GM12878 (cell line): ENCODE measurements around the gene PRSS27. TPM values are rescaled to one million over a fixed set of nuclear protein-coding genes. Genes with fewer than 3 reads are reported as not detected.

ENCODE experiments used
- ATAC-seq: fragments of 200-7000 bp; cut with Tn5 transposase; 3 replicates; pipeline ENCODE4 v1.9.1; 2020; ENCODE audit warnings: mild to moderate bottlenecking, moderate library complexity
- BruUV-seq: library from RNA; stranded (reverse); fragments of 400-500 nt; replicated peaks from 2 replicates; lab custom pipeline; 2021; lab: Mats Ljungman, UMichigan
- CTCF ChIA-PET: fragments of 300-600 bp; sonication (Branson Sonifier 250); formaldehyde crosslinking; extraction: SDS; loops from one replicate; lab custom pipeline; 2021; ENCODE audit warnings: inconsistent platforms; lab: Yijun Ruan, JAX
- POLR2A ChIA-PET: fragments of 350-600 bp; formaldehyde crosslinking; extraction: SDS; loops from one replicate; lab custom pipeline; 2021; ENCODE audit warnings: inconsistent platforms; lab: Charles Lee
- RAD21 ChIA-PET: fragments of 300-600 bp; sonication (Branson Sonifier 250); formaldehyde crosslinking; loops from one replicate; lab custom pipeline; 2023; ENCODE audit warnings: antibody characterized with exemption; ENCODE audit not compliant: unreplicated experiment; lab: Charles Lee
- SMC1A ChIA-PET: fragments of 300-600 bp; sonication (Branson Sonifier 250); formaldehyde crosslinking; loops from one replicate; lab custom pipeline; 2023; ENCODE audit not compliant: unreplicated experiment, uncharacterized antibody; lab: Charles Lee
- DNase-seq: peaks from one replicate; pipeline ENCODE4 v3.0.0-alpha.2; 2011; ENCODE audit warnings: low read depth, low spot score
- FAIRE-seq: peaks from 3 replicates; lab custom pipeline; 2011; peaks lifted over from hg19 to GRCh38; lab: Jason Lieb, UNC
- H2AFZ ChIP-seq: 2 replicates; pipeline ENCODE4 v1.6.0; 2011; ENCODE audit warnings: low read depth, low read length, control low read depth; ENCODE audit not compliant: control insufficient read depth
- H3K27ac ChIP-seq: 2 replicates; pipeline ENCODE4 v1.5.1; 2011; ENCODE audit warnings: control low read depth; ENCODE audit not compliant: control insufficient read depth, insufficient read depth
- H3K27me3 ChIP-seq, 2 experiments: replicated peaks in 1 of 2; 2 replicates each; pipeline versions ENCODE4 v1.6.0 to v1.6.1; 2011; ENCODE audit warnings: low read length in 1 of 2; ENCODE audit not compliant: control insufficient read depth in 2 of 2, insufficient read depth in 2 of 2
- H3K36me3 ChIP-seq, 2 experiments: 2 replicates each; pipeline ENCODE4 v1.5.1; 2011; ENCODE audit warnings: low read length in 1 of 2; ENCODE audit not compliant: control insufficient read depth in 2 of 2, insufficient read depth in 2 of 2
- H3K4me1 ChIP-seq: 2 replicates; pipeline ENCODE4 v1.6.1; 2011; ENCODE audit warnings: mild to moderate bottlenecking, low read length, moderate library complexity, mixed read lengths; ENCODE audit not compliant: control insufficient read depth, insufficient read depth
- H3K4me2 ChIP-seq: 2 replicates; pipeline ENCODE4 v1.6.0; 2011; ENCODE audit warnings: control low read depth; ENCODE audit not compliant: control insufficient read depth, insufficient read depth
- H3K4me3 ChIP-seq: fragments of 200-600 bp; sonication (generic); 2 replicates; pipeline ENCODE4 v1.5.1; 2016
- H3K79me2 ChIP-seq: 2 replicates; pipeline ENCODE4 v1.6.0; 2011; ENCODE audit warnings: low read length; ENCODE audit not compliant: control insufficient read depth, insufficient read depth
- H3K9ac ChIP-seq: 2 replicates; pipeline ENCODE4 v1.8.0; 2011; ENCODE audit warnings: low read length, control low read depth, mixed read lengths; ENCODE audit not compliant: control insufficient read depth, insufficient read depth
- H3K9me3 ChIP-seq: replicated peaks from 3 replicates; pipeline ENCODE4 v1.5.1; 2011; ENCODE audit warnings: mild to moderate bottlenecking, low read length; ENCODE audit not compliant: control insufficient read depth, insufficient read depth
- H4K20me1 ChIP-seq: 2 replicates; pipeline ENCODE4 v1.6.0; 2011; ENCODE audit not compliant: control insufficient read depth, insufficient read depth
- IKZF1 ChIP-seq: fragments of 450-650 bp; conservative IDR thresholded peaks from 2 replicates; pipeline ENCODE4 v1.6.1; 2017; ENCODE audit warnings: antibody characterized with exemption, mild to moderate bottlenecking
- NKRF ChIP-seq: fragments of 450-650 bp; conservative IDR thresholded peaks from 2 replicates; pipeline ENCODE4 v1.6.1; 2017; ENCODE audit warnings: mild to moderate bottlenecking, moderate library complexity
- RAD21 ChIP-seq: IDR thresholded peaks from 2 replicates; pipeline ENCODE4 v1.6.1; 2011; ENCODE audit warnings: mild to moderate bottlenecking, low read depth, low read length, moderate library complexity; ENCODE audit not compliant: insufficient read depth
- RELB ChIP-seq: fragments of 450-650 bp; IDR thresholded peaks from 2 replicates; pipeline ENCODE4 v1.6.1; 2017; ENCODE audit warnings: low read depth, mild to moderate bottlenecking, moderate library complexity
- SMAD5 ChIP-seq: IDR thresholded peaks from 2 replicates; pipeline ENCODE4 v1.6.1; 2016; ENCODE audit warnings: antibody characterized with exemption, low read depth
- ZNF384 ChIP-seq: IDR thresholded peaks from 2 replicates; pipeline ENCODE4 v1.6.1; 2012; ENCODE audit warnings: low read depth, mild to moderate bottlenecking, low read length, improper control_type of control experiment, borderline replicate concordance
- WGBS: methylation state at CpG from one replicate; pipeline ENCODE4 v1.1.6; 2016; ENCODE audit warnings: low lambda C conversion rate; ENCODE audit not compliant: insufficient replicate concordance, insufficient coverage; ENCODE audit errors: missing lambda C conversion rate; 5-methylcytosine and 5-hydroxymethylcytosine counted together
- in situ Hi-C: fragments of 300-500 bp; cut with MboI; formaldehyde crosslinking; loops from 9 replicates; pipeline ENCODE4 v1.14.3; 2018; ENCODE audit warnings: mixed read lengths
- intact Hi-C: fragments of 100-400 bp; cut with micrococcal nuclease; formaldehyde crosslinking; loops from one replicate; pipeline ENCODE4 v1.14.2; 2022; ENCODE audit not compliant: unreplicated experiment
- polyA plus RNA-seq, 11 experiments: library from polyadenylated mRNA; depleted of rRNA in 4 of 11; unstranded in 6 of 11; stranded (reverse) in 5 of 11; fragments of >200 nt; fragmentation: Nextera tagmentation in 4 of 11; fragmentation: Illumina TruSeq in 1 of 11; extraction: Ambion mirVana in 4 of 11; extraction: Trizol in 1 of 11; gene quantifications; 1 replicate in 1 of 11; 2 replicates in 10 of 11; pipeline versions ENCODE4 v1.2.1 to v1.2.3, GENCODE V29; 2011 to 2016; ENCODE audit warnings: inconsistent platforms in 2 of 11, missing spikeins in 2 of 11, low read depth in 1 of 11
- total RNA-seq, 4 experiments: library from RNA; depleted of rRNA in 3 of 4; stranded (reverse); fragments of >200 nt in 3 of 4; fragmentation: Illumina TruSeq in 1 of 4; extraction: Trizol in 1 of 4; gene quantifications; 2 replicates each; pipeline versions ENCODE4 v1.2.1 to v1.2.3, GENCODE V29; 2013 to 2021
- TF ChIP-seq, protein P1 (sequence below): fragments of 450-650 bp; formaldehyde crosslinking; IDR thresholded peaks from 2 replicates; pipeline ENCODE4 v1.4.0; 2022; ENCODE audit warnings: mild to moderate bottlenecking, moderate library complexity
- TF ChIP-seq, protein P2 (sequence below): IDR thresholded peaks from 2 replicates; pipeline ENCODE4 v1.6.1; 2012; ENCODE audit warnings: improper control_type of control experiment, low read depth, low read length; ENCODE audit not compliant: insufficient replicate concordance

Gene PRSS27
- total and polyA plus RNA-seq, 10 of the 15 experiments (the other 5 are each of a cell fraction or from before 2014, with no cell fraction given), result 0.18 to 1.8 (median 0.51) TPM; not detected in 2

GRCh38 chr16:2720719-2721633, 952 bp upstream of the PRSS27 start:
- intact Hi-C loops, result loop anchor here (2.0 to 10.0 kb wide), 2 partner anchors 38 to 144 kb away; partner anchors contain the start of gene KCTD5
- WGBS, result under 1% methylated on average over 36 of the region's 99 CpGs
- CTCF ChIA-PET, result interaction anchor here (0.9 kb wide), 1 partner anchor 39 kb away, joined by 3 read pairs; the partner anchor contains the start of gene KCTD5
- peak; percentile 46; the same call in 1 of the 2 replicates for TF ChIP-seq NKRF
- no peak for TF ChIP-seq ZNF384
- no peak for TF ChIP-seq SMAD5
- TF ChIP-seq, protein P1, sequence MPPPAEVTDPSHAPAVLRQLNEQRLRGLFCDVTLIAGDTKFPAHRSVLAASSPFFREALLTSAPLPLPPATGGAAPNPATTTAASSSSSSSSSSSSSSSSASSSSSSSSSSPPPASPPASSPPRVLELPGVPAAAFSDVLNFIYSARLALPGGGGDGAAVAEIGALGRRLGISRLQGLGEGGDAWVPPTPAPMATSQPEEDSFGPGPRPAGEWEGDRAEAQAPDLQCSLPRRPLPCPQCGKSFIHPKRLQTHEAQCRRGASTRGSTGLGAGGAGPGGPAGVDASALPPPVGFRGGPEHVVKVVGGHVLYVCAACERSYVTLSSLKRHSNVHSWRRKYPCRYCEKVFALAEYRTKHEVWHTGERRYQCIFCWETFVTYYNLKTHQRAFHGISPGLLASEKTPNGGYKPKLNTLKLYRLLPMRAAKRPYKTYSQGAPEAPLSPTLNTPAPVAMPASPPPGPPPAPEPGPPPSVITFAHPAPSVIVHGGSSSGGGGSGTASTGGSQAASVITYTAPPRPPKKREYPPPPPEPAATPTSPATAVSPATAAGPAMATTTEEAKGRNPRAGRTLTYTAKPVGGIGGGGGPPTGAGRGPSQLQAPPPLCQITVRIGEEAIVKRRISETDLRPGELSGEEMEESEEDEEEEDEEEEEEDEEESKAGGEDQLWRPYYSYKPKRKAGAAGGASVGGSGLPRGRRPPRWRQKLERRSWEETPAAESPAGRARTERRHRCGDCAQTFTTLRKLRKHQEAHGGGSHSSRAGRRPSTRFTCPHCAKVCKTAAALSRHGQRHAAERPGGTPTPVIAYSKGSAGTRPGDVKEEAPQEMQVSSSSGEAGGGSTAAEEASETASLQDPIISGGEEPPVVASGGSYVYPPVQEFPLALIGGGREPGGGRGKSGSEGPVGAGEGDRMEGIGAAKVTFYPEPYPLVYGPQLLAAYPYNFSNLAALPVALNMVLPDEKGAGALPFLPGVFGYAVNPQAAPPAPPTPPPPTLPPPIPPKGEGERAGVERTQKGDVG (CRISPR knock-in tag), result no peak
- TF ChIP-seq, protein P2, sequence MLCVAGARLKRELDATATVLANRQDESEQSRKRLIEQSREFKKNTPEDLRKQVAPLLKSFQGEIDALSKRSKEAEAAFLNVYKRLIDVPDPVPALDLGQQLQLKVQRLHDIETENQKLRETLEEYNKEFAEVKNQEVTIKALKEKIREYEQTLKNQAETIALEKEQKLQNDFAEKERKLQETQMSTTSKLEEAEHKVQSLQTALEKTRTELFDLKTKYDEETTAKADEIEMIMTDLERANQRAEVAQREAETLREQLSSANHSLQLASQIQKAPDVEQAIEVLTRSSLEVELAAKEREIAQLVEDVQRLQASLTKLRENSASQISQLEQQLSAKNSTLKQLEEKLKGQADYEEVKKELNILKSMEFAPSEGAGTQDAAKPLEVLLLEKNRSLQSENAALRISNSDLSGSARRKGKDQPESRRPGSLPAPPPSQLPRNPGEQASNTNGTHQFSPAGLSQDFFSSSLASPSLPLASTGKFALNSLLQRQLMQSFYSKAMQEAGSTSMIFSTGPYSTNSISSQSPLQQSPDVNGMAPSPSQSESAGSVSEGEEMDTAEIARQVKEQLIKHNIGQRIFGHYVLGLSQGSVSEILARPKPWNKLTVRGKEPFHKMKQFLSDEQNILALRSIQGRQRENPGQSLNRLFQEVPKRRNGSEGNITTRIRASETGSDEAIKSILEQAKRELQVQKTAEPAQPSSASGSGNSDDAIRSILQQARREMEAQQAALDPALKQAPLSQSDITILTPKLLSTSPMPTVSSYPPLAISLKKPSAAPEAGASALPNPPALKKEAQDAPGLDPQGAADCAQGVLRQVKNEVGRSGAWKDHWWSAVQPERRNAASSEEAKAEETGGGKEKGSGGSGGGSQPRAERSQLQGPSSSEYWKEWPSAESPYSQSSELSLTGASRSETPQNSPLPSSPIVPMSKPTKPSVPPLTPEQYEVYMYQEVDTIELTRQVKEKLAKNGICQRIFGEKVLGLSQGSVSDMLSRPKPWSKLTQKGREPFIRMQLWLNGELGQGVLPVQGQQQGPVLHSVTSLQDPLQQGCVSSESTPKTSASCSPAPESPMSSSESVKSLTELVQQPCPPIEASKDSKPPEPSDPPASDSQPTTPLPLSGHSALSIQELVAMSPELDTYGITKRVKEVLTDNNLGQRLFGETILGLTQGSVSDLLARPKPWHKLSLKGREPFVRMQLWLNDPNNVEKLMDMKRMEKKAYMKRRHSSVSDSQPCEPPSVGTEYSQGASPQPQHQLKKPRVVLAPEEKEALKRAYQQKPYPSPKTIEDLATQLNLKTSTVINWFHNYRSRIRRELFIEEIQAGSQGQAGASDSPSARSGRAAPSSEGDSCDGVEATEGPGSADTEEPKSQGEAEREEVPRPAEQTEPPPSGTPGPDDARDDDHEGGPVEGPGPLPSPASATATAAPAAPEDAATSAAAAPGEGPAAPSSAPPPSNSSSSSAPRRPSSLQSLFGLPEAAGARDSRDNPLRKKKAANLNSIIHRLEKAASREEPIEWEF, result no peak
- no peak for TF ChIP-seq RELB
- TF ChIP-seq IKZF1, result peak; percentile 77
- peak; percentile 56 for TF ChIP-seq RAD21

More at GRCh38 chr16:2720719-2721633, 952 bp upstream of the PRSS27 start:
- DNase-seq, result peak; percentile 36
- Histone ChIP-seq H3K36me3 (no peaks in the 10 kb centered on the region), H3K4me1 (0 out of 2 replicates have a peak, but pooled peaks cover 6% of the 10 kb centered on the region), H3K4me2 (peak overlapping the region; percentile 79), H2AFZ (peak overlapping the region; percentile 87), H3K4me3 (peak overlapping the region; percentile 84), H3K27ac (peak overlapping the region; percentile 39), H3K27me3 (no peaks in the 10 kb centered on the region; a peak in 1 of 4 replicates), H3K9me3 (no peaks in the 10 kb centered on the region), H3K9ac (peak overlapping the region; percentile 78), H4K20me1 (no peaks in the 10 kb centered on the region), H3K79me2 (no peaks in the 10 kb centered on the region)
- ChIA-PET SMC1A (interaction anchor here (0.7 kb wide), 1 partner anchor 23 kb away, joined by 3 read pairs; no protein-coding TSS in a partner anchor), RAD21 (interaction anchor here (1.4 kb wide), 1 partner anchor 33 kb away, joined by 3 read pairs; no protein-coding TSS in a partner anchor), POLR2A (no interaction called here)
- BruUV-seq, result no TSS peak
- peak; percentile 72 for FAIRE-seq
- peak; percentile 94 for ATAC-seq
- in situ Hi-C loops, result no loop called here
